Natural killer cell (primary cell): Measurements from ENCODE around the gene SLC25A21. TPM values are rescaled to one million over a fixed set of nuclear protein-coding genes. Genes with fewer than 3 reads are reported as not detected.

Experiments
- ATAC-seq, 3 donors: fragments of 150-1000 bp in 2 of 3; fragments of 200-7000 bp in 1 of 3; cut with Tn5 transposase; 1 replicate in 1 of 3; 2 replicates in 2 of 3; pipeline ENCODE4 v1.10.0; 2021; ENCODE audit warnings: mild to moderate bottlenecking in 2 of 3, moderate library complexity in 2 of 3
- DNase-seq, 2 donors: peaks; one replicate each; pipeline versions ENCODE4 v3.0.0 to v3.0.0-alpha.2; 2013 to 2021; ENCODE audit warnings: mixed read lengths in 1 of 2
- H3K27ac ChIP-seq: one replicate; pipeline ENCODE4 v1.5.1; 2013; ENCODE audit warnings: mild to moderate bottlenecking, low read length
- H3K27me3 ChIP-seq: one replicate; pipeline ENCODE4 v1.6.1; 2013; ENCODE audit warnings: low read length; ENCODE audit not compliant: control insufficient read depth, insufficient read depth
- H3K36me3 ChIP-seq: one replicate; pipeline ENCODE4 v1.6.1; 2013; ENCODE audit warnings: low read length; ENCODE audit not compliant: control insufficient read depth, insufficient read depth
- H3K4me1 ChIP-seq: one replicate; pipeline ENCODE4 v1.6.1; 2013; ENCODE audit warnings: low read length; ENCODE audit not compliant: control insufficient read depth, insufficient read depth
- H3K4me3 ChIP-seq: one replicate; pipeline ENCODE4 v1.5.1; 2013; ENCODE audit warnings: low read length
- H3K9me3 ChIP-seq: one replicate; pipeline ENCODE4 v1.6.1; 2013; ENCODE audit warnings: low read length; ENCODE audit not compliant: control insufficient read depth, insufficient read depth
- H3K27ac Mint-ChIP-seq, 2 donors: one replicate each; pipeline ENCODE4 v1.8.0; 2022; ENCODE audit warnings: mild to moderate bottlenecking in 2 of 2, mixed read lengths in 2 of 2, moderate library complexity in 1 of 2
- H3K27me3 Mint-ChIP-seq, 2 donors: one replicate each; pipeline ENCODE4 v1.8.0; 2022; ENCODE audit warnings: low read depth in 2 of 2, mixed read lengths in 2 of 2
- H3K36me3 Mint-ChIP-seq: one replicate; pipeline ENCODE4 v1.8.0; 2022; ENCODE audit warnings: mixed read lengths
- H3K4me1 Mint-ChIP-seq, 2 donors: one replicate each; pipeline ENCODE4 v1.8.0; 2022; ENCODE audit warnings: mixed read lengths in 2 of 2
- H3K4me3 Mint-ChIP-seq: one replicate; pipeline ENCODE4 v1.8.0; 2022; ENCODE audit warnings: mild to moderate bottlenecking, moderate library complexity, mixed read lengths
- H3K9me3 Mint-ChIP-seq, 2 donors: one replicate each; pipeline ENCODE4 v1.8.0; 2022; ENCODE audit warnings: mixed read lengths in 2 of 2
- CTCF ChIP-seq: fragments of 200-600 bp; IDR thresholded peaks from one replicate; pipeline ENCODE4 v1.8.0; 2022; ENCODE audit warnings: antibody characterized with exemption
- WGBS: methylation state at CpG from one replicate; pipeline ENCODE4 v1.1.7; 2013; ENCODE audit warnings: missing lambda C conversion rate; ENCODE audit not compliant: insufficient coverage; 5-methylcytosine and 5-hydroxymethylcytosine counted together
- intact Hi-C: fragments of 100-400 bp; cut with micrococcal nuclease; formaldehyde crosslinking; loops from one replicate; pipeline ENCODE4 v1.14.2; 2022
- total RNA-seq, 4 donors: library from RNA; stranded (reverse); fragments of 120-200 nt in 1 of 4; gene quantifications; one replicate each; pipeline versions ENCODE4 v1.2.3 to v1.2.4, GENCODE V29; 2013 to 2022

The SLC25A21 gene
- total RNA-seq, 3 donors from 2014 or later (not counting 1 experiment from before 2014, with no cell fraction given): not detected

GRCh38 chr14:36848213-36848612 is 324.2 kb downstream of the SLC25A21 start:
- no peak overlapping the region for H3K27ac ChIP-seq
- Mint-ChIP-seq H3K27ac (no peak overlapping the region), H3K36me3 (no peaks in the 10 kb centered on the region), H3K9me3 (peaks cover 3 to 10% of the 10 kb centered on the region in 2 donors), H3K4me3 (no peak overlapping the region), H3K27me3 (no peaks in the 10 kb centered on the region), H3K4me1 (no peaks in the 10 kb centered on the region)
- 94% methylated on average over 4 of the region's 5 CpGs for WGBS
- no peak for TF ChIP-seq CTCF
- no peaks in the 10 kb centered on the region for H3K36me3 ChIP-seq
- no peaks in the 10 kb centered on the region for H3K9me3 ChIP-seq
- H3K4me3 ChIP-seq: no peak overlapping the region
- DNase-seq (no peak), ATAC-seq (no peak)
- intact Hi-C loops: no loop called here
- no peaks in the 10 kb centered on the region for H3K4me1 ChIP-seq
- H3K27me3 ChIP-seq: no peaks in the 10 kb centered on the region

DNA sequence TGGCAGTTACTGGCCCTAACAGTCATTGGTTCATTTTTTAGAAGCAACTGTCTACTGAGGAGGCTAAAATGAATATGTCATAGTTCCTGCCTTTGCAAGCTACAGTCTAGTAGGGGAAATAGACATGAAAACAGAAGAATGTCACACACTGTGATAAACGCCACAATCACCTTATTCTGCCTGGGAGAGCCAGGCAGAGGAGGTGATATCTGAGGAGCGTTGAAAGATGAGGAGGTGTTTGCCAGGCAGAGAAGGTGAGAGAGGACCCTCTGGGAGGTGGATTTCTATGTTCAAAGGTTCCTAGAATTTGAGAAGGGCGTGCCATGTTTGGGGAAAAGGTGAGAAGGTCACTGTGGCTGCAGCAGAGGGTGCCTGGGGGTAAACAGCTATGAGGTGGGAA is 325.0 kb downstream of the SLC25A21 start:
- intact Hi-C loops: no loop called here
- Histone ChIP-seq H3K9me3 (peaks cover 5% of the 10 kb centered on the region), H3K4me1 (no peaks in the 10 kb centered on the region), H3K27me3 (no peaks in the 10 kb centered on the region), H3K27ac (no peak overlapping the region), H3K4me3 (no peak overlapping the region), H3K36me3 (no peaks in the 10 kb centered on the region)
- Mint-ChIP-seq H3K27ac (no peak overlapping the region), H3K4me3 (no peak overlapping the region), H3K36me3 (no peaks in the 10 kb centered on the region), H3K9me3 (peaks cover 3 to 10% of the 10 kb centered on the region in 2 donors), H3K27me3 (no peaks in the 10 kb centered on the region), H3K4me1 (no peaks in the 10 kb centered on the region)
- no peak for TF ChIP-seq CTCF
- ATAC-seq: no peak
- 80% methylated on average over 3 of the region's 3 CpGs for WGBS
- DNase-seq: no peak

GRCh38 chr14:36845356-36846012 is 326.9 kb downstream of the SLC25A21 start:
- Histone ChIP-seq H3K4me1 (no peaks in the 10 kb centered on the region), H3K27me3 (no peaks in the 10 kb centered on the region), H3K4me3 (no peak overlapping the region), H3K36me3 (no peaks in the 10 kb centered on the region), H3K9me3 (peaks cover 5% of the 10 kb centered on the region), H3K27ac (no peak overlapping the region)
- 87% methylated on average over 5 of the region's 5 CpGs for WGBS
- DNase-seq (no peak), ATAC-seq (no peak)
- Mint-ChIP-seq H3K9me3 (peaks cover 3 to 9% of the 10 kb centered on the region in 2 donors), H3K27me3 (no peaks in the 10 kb centered on the region), H3K27ac (no peak overlapping the region), H3K4me1 (no peaks in the 10 kb centered on the region), H3K4me3 (no peak overlapping the region), H3K36me3 (no peaks in the 10 kb centered on the region)
- intact Hi-C loops: no loop called here
- TF ChIP-seq CTCF: no peak
